GM21529 (cell line): ENCODE results near the gene CXCL12.

Experiments
- ATAC-seq: cut with Tn5 transposase; IDR thresholded peaks from one replicate; pipeline ENCODE4 v1.9.1; 2021; ENCODE audit not compliant: unreplicated experiment

Gene CXCL12

GRCh38 chr10:44385026-44385695, at the start of gene CXCL12:
Gene CXCL12 (minus strand): TSS chr10:44385097. CDS start chr10:44385005, 92 bp downstream.
- no peak for ATAC-seq

GRCh38 chr10:44427479-44427878, 42.6 kb upstream of the CXCL12 start:
- no peak for ATAC-seq

DNA sequence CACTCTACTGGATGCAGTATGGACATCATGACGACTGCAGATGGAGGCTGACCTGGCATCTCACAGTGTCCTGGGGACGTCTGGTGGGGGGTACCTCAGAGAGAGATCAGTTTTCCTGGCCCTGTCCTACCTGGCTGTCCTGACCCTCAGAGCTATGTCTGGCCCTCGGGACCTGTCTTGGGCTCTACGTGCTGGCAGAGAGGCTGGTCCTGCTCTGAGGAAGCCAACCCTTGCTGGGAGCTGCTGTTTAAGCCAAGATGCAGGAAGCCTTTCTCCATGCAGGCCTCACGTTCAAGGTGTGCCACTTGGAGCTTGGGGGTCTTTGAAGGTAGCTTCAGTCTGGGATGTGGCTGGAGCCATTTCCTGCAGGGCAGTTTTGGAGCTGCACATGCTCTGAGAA, 42.1 kb upstream of the CXCL12 start:
- no peak for ATAC-seq

GRCh38 chr10:44426247-44427034, 41.5 kb upstream of the CXCL12 start:
- ATAC-seq = no peak

GRCh38 chr10:44425466-44425865, 40.6 kb upstream of the CXCL12 start:
- ATAC-seq = no peak

DNA sequence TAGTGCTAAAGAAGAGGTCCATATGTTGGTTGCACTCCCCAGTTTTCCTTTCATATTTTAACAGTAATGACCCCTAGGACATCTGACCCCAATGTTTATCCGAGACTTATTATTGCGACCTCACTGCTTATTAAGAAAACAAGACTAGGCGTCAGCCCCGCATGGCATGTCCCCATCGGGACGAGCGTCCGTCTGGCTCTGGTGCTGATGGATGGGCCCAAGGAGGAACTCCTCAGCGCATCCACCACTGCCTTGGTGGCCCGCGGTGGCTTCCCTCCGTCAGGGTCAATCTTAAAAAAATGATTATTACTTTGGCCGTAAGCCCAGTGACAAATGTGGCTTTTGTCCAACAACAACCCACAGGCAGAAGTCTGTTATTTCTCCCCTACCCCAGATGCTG, 40.1 kb upstream of the CXCL12 start:
- ATAC-seq = no peak

DNA sequence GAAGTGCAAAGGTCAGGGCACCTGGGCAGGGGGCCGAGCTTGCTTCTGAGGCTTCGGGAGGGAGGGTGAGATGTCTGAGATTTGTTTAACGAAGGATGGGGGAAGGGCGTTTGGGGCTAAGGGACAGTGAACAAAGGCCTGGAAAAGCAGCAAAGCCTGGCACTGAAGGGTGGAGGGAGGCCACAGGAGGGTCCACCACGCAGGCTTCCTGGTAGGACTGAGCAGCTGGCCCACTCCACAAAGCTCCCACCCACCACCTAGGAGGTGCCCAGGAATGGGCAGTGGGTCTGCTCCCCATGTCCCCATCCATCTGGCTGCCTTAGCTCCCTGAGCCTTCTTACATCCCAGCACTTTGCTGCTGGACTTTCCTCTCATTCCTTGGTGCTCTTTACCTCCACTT, 39.4 kb upstream of the CXCL12 start:
- no peak for ATAC-seq

GRCh38 chr10:44422570-44423101, 37.7 kb upstream of the CXCL12 start:
- no peak for ATAC-seq

DNA sequence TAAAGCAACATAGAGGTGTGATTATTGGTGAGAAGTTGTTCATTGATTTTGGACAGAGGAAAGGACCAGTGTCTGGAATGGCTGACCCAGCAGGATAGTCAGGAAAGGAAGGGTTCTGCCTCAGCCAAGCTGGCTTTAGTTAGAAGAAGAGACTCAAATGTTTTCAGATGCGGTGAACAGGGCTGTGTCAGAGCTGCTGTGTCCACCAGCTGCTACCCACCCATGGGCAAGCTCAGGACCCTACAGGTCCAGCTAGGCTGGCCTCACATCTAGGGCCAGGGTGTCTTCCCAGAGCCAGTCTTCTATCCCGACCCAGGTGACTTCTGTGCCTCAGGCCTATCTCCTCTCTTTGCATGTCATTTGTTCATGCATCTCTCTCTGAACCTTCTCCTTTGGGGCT, 37.3 kb upstream of the CXCL12 start:
- ATAC-seq = no peak

- no peak for ATAC-seq
Measured at GRCh38 chr10:44419790-44420549, 35.1 kb upstream of the CXCL12 start.

DNA sequence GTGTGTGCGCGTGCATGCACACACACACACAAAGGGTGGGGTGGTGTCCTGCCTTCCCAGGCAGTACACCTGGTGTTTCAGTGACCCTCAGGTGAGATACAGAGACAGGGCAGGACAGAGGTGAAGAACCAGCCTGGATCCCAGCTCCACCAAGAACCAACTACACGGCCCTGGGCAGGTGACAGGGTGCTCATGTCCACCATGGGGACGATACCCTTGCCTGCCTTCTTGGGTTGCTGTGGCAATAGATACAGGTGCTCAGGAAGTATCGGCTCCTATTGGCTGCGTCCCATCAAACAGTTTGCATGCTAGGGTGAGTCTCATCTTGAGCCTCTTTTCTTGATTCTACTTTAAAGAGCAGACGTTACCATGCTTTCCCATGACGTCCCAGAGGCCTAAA, 33.7 kb upstream of the CXCL12 start:
- no peak for ATAC-seq

- no peak for ATAC-seq
Measured at GRCh38 chr10:44417761-44418160, 32.9 kb upstream of the CXCL12 start.

- no peak for ATAC-seq
Measured at GRCh38 chr10:44416936-44417335, 32.0 kb upstream of the CXCL12 start.

GRCh38 chr10:44416021-44416771, 31.3 kb upstream of the CXCL12 start:
- no peak for ATAC-seq

GRCh38 chr10:44415121-44415520, 30.2 kb upstream of the CXCL12 start:
- no peak for ATAC-seq

GRCh38 chr10:44413416-44413815, 28.5 kb upstream of the CXCL12 start:
- ATAC-seq = no peak

GRCh38 chr10:44411251-44411650, 26.4 kb upstream of the CXCL12 start:
- ATAC-seq = no peak

GRCh38 chr10:44404741-44405437, 20.0 kb upstream of the CXCL12 start:
- no peak for ATAC-seq

DNA sequence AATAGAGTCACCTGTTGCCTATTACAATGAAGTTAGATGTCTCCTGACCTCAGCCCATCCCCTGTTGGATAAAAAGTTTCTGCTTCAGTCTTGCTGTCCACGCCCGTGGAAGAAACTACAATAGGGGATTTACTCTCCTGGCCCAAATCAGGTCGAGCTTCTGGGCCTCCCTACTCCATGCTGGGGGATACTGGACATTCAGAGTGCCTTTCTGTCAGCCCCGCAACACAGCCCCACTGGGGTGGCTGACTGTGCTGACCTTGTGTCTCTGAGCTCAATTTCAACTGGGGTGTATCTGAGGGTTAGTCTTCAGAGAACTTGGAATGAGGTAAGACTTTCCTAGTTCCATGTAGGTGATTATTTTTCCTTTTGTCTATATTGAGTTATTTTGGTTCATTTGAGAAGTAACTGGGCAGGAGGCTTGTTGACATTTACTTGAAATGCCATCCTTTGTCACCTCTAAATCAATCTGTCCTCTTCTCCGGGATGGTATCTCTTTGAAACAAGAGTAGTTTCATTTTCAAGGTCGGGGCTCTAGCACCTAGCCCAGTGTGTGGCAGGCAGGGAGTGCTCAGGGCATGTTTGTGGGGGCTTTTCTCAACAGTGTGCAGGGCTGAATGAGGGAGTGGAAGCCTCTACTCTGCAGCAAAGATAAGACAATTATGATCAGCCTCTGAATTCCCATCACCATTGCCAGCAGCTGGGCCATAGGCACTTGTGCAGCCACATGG, 17.7 kb upstream of the CXCL12 start:
- no peak for ATAC-seq

DNA sequence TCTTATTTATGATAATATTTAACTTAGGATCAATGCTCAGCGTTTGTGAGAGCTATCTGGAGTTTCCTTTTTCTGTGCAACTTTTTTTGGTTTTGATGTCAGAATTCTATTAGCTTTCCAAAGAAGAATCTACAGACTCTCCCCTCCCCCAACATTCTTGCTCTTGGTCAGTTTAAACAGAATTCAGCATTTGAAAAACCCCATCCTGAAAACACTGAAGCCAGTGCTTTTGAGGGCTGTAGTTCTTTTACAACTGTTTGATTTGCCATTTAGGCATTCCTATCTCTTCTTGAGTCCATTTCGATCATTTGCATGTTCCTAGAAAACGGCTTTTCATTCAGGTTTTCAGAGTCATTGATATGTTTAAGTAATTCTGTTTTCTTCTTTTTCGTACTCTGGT, 15.6 kb upstream of the CXCL12 start:
- no peak for ATAC-seq
